ENCODE results near the gene SLC45A3. TPM values are rescaled to one million over a fixed set of nuclear protein-coding genes. Genes with fewer than 3 reads are reported as not detected.

The SLC45A3 gene
- polyA plus RNA-seq, 1 experiment: 1.7 TPM

DNA sequence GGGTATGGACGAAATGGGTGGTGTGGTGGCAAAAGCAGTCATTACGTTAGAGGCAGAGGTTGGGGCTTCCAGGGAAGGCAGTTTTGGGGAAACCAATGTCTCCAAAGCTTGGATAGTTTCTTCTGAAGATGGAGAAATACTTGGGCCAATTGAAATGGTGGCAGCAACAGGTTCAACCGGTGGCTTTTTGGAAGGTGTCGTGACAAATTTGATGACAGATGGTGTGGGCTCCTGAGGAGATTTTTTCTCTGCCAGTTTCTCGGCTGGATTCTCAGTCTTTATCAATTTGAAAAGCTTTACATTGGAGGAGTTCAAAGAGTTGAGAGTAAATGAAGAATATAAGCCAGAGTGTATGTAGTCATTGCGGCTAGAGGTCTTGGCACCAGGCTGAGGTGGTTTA is 60.0 kb downstream of the SLC45A3 start:
- ChIA-PET POLR2A (no interaction called here), CTCF (interaction anchor here (1.5 to 1.7 kb wide), 2 partner anchors 28 to 91 kb away, joined by 3 to 5 read pairs; no protein-coding TSS in a partner anchor)
- Histone ChIP-seq H3K9me3 (ENCODE audit: control insufficient read depth, insufficient read depth, low read length) (no peaks in the 10 kb centered on the region), H3K27me3 (ENCODE audit: control insufficient read depth, insufficient read depth, low read length) (no peaks in the 10 kb centered on the region), H3K4me3 (ENCODE audit: low read depth, low read length) (no peak overlapping the region), H3K27ac (ENCODE audit: low read depth, low read length) (no peak overlapping the region)
- no peak for TF ChIP-seq CTCF (IDR thresholded peaks at IDR 0.05; ENCODE audit: low read depth, low read length)
- DNase-seq (ENCODE audit: low read depth, low spot score): no peak

- Histone ChIP-seq H3K27me3 (ENCODE audit: control insufficient read depth, insufficient read depth, low read length) (no peaks in the 10 kb centered on the region), H3K4me3 (ENCODE audit: low read depth, low read length) (no peak overlapping the region), H3K27ac (ENCODE audit: low read depth, low read length) (no peak overlapping the region), H3K9me3 (ENCODE audit: control insufficient read depth, insufficient read depth, low read length) (no peaks in the 10 kb centered on the region)
- no peak for DNase-seq (ENCODE audit: low read depth, low spot score)
- TF ChIP-seq CTCF (IDR thresholded peaks at IDR 0.05; ENCODE audit: low read depth, low read length): no peak
- ChIA-PET POLR2A (no interaction called here), CTCF (no interaction called here)
Observed at GRCh38 chr1:205619376-205619775, 60.9 kb downstream of the SLC45A3 start.

- no peak for TF ChIP-seq CTCF (IDR thresholded peaks at IDR 0.05; ENCODE audit: low read depth, low read length)
- ChIA-PET POLR2A (no interaction called here), CTCF (interaction anchor here (0.9 kb wide), 1 partner anchor 43 kb away, joined by 3 read pairs; no protein-coding TSS in a partner anchor)
- H3K27me3 ChIP-seq (ENCODE audit: control insufficient read depth, insufficient read depth, low read length): no peaks in the 10 kb centered on the region
- H3K9me3 ChIP-seq (ENCODE audit: control insufficient read depth, insufficient read depth, low read length): no peaks in the 10 kb centered on the region
- no peak for DNase-seq (ENCODE audit: low read depth, low spot score)
- no peak overlapping the region for H3K4me3 ChIP-seq (ENCODE audit: low read depth, low read length)
- no peak overlapping the region for H3K27ac ChIP-seq (ENCODE audit: low read depth, low read length)
Observed at GRCh38 chr1:205616563-205617293, 63.6 kb downstream of the SLC45A3 start.

DNA sequence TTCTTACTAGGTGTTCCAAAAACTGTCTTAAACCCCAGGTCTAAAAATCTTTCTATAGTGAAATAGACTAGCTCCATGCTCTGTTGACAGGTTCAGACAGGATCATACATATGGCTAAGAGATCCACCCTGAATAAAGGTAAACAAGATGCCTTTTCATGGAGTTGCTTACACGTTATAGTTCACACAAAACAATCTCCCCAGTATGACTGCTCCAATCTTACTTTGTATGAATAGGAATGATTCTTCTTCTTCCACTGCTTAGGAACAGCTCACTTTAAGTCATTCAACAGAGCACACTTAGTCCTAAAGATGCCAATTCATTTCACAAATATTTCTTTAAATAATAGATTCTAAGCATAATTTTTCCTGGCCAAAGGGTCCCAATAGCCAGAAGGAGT is 64.5 kb downstream of the SLC45A3 start:
- TF ChIP-seq CTCF (IDR thresholded peaks at IDR 0.05; ENCODE audit: low read depth, low read length): no peak
- no peaks in the 10 kb centered on the region for H3K9me3 ChIP-seq (ENCODE audit: control insufficient read depth, insufficient read depth, low read length)
- POLR2A ChIA-PET: no interaction called here
- no peak for DNase-seq (ENCODE audit: low read depth, low spot score)
- H3K27ac ChIP-seq (ENCODE audit: low read depth, low read length): no peak overlapping the region
- no peak overlapping the region for H3K4me3 ChIP-seq (ENCODE audit: low read depth, low read length)
- H3K27me3 ChIP-seq (ENCODE audit: control insufficient read depth, insufficient read depth, low read length): no peaks in the 10 kb centered on the region
- CTCF ChIA-PET: interaction anchor here (0.9 to 1.1 kb wide), 3 partner anchors 15 to 91 kb away, joined by 3 to 5 read pairs (median 4); no protein-coding TSS in a partner anchor

DNA sequence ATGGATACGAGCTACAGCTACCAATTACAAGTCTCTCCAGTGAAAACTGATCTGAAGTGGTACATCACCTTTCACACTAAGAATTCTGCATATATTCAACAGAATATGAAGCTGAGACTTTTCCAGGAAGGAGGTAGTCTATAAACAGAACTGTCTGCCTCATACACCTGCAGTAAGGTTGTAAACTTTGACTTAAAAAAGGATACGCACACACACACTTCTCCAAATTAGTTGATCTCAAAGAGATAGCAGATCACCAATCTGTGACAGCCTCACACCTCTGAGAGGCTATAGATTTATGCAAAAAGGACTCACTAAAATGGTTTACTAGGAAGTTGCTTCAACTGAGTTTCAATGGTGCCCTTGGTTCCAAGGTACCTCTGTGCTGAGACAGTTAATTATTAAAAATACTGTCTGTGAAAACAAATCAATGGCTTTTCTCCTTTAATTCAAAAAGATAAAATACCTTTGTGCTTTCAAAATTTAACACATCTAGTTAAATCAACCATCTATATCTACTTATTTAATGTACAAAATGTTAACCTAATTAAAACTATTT is 66.4 kb downstream of the SLC45A3 start:
- Histone ChIP-seq H3K4me3 (ENCODE audit: low read depth, low read length) (no peak overlapping the region), H3K27ac (ENCODE audit: low read depth, low read length) (no peak overlapping the region), H3K27me3 (ENCODE audit: control insufficient read depth, insufficient read depth, low read length) (no peaks in the 10 kb centered on the region), H3K9me3 (ENCODE audit: control insufficient read depth, insufficient read depth, low read length) (no peaks in the 10 kb centered on the region)
- DNase-seq (ENCODE audit: low read depth, low spot score): no peak
- no peak for TF ChIP-seq CTCF (IDR thresholded peaks at IDR 0.05; ENCODE audit: low read depth, low read length)
- CTCF ChIA-PET: interaction anchor here (1.0 kb wide), 1 partner anchor 13 kb away, joined by 3 read pairs; no protein-coding TSS in a partner anchor
- POLR2A ChIA-PET: no interaction called here

Data from AG04450 (cell line).